ENCODE results near the gene ITGA7.

The ITGA7 gene

DNA sequence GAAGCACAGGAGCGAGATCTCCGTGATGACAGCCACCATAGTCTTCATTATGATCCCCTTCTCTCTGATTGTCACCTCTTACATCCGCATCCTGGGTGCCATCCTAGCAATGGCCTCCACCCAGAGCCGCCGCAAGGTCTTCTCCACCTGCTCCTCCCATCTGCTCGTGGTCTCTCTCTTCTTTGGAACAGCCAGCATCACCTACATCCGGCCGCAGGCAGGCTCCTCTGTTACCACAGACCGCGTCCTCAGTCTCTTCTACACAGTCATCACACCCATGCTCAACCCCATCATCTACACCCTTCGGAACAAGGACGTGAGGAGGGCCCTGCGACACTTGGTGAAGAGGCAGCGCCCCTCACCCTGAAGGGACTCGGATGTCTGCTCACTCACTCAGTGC, 70.2 kb downstream of the ITGA7 start:
- DNase-seq, result no peak

DNA sequence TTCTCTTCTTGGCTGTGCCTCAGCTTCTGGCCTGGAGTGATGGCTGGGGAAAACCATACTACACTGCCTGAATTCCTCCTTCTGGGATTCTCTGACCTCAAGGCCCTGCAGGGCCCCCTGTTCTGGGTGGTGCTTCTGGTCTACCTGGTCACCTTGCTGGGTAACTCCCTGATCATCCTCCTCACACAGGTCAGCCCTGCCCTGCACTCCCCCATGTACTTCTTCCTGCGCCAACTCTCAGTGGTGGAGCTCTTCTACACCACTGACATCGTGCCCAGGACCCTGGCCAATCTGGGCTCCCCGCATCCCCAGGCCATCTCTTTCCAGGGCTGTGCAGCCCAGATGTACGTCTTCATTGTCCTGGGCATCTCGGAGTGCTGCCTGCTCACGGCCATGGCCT, 70.9 kb downstream of the ITGA7 start, which contains the start of gene OR10P1:
TSS of gene OR10P1 (plus strand) at position 40 of the 400 bp plus-strand sequence. CDS start at position 40, 0 bp downstream.
- DNase-seq, result no peak

DNA sequence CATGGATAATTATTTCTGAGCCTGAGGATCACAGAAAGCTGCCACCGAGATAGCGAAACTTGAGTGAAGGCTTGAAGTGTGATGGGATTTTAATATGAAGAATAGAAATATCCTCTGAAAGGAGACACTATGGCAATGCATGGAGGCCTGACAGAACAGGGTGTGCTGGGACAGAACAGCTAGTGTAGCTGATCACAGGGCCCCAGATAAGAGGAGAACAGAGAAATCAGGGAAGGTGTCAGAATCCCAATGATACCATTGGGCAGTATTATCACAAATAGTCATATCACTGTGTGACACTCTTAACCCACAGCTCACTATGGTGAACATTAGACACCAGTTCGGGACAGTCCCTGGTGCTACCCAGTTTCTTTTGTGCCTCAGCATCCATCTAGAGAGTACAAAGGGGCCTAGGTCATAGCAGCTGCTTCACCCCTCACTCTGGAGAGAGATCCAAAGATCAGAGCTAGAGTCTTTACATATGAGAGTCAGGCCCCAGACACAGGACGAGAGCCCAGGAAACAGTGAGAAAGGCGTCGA, 71.5 kb downstream of the ITGA7 start:
- DNase-seq, result no peak
